Measurements from ENCODE around the gene USF1. TPM values are rescaled to one million over a fixed set of nuclear protein-coding genes. Genes with fewer than 3 reads are reported as not detected.

The USF1 gene
- total and polyA plus RNA-seq, 2 experiments from 2014 or later: 33.7 to 110 TPM

GRCh38 chr1:161061419-161061818 lies 15.6 kb upstream of the USF1 start:
- no peak overlapping the region for H3K27ac ChIP-seq
- DNase-seq (ENCODE audit: low read depth in 1 of 2, low spot score in 1 of 2): no peak
- no peaks in the 10 kb centered on the region for H3K36me3 ChIP-seq
- H3K9me3 ChIP-seq (ENCODE audit: low read depth): no peaks in the 10 kb centered on the region
- no peak for TF ChIP-seq CTCF (IDR thresholded peaks at IDR 0.05; ENCODE audit: low read depth, low read length)
- no peaks in the 10 kb centered on the region for H3K27me3 ChIP-seq
- H3K4me3 ChIP-seq: no peak overlapping the region
- no peaks in the 10 kb centered on the region for H3K4me1 ChIP-seq (ENCODE audit: low read depth)

GRCh38 chr1:161059293-161059692 lies 13.5 kb upstream of the USF1 start:
- Histone ChIP-seq H3K9me3 (ENCODE audit: low read depth) (no peaks in the 10 kb centered on the region), H3K36me3 (no peaks in the 10 kb centered on the region), H3K4me3 (no peak overlapping the region), H3K27ac (no peak overlapping the region), H3K27me3 (no peaks in the 10 kb centered on the region), H3K4me1 (ENCODE audit: low read depth) (no peaks in the 10 kb centered on the region)
- no peak for TF ChIP-seq CTCF (IDR thresholded peaks at IDR 0.05; ENCODE audit: low read depth, low read length)
- DNase-seq (ENCODE audit: low read depth in 1 of 2, low spot score in 1 of 2): no peak

DNA sequence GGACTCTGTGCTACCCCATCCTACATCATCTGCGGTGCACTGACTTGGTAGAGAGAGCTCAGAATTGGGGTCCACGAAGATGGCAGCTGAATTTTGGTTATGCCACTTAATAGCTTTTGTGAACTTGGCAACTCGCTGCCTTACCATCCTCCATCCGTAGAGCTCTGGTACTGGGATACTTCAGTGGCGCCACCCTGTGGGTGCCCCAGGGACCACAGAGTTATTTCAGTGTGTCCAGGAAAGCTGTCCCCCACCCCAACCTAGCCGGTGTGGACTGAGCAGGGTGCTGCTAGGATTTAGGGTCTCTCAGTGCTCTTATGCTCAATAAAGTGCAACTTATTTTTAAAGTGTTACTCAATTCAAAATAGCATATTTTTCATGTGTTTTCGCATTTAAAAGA lies 9.0 kb upstream of the USF1 start:
- no peaks in the 10 kb centered on the region for H3K9me3 ChIP-seq (ENCODE audit: low read depth)
- no peak for TF ChIP-seq CTCF (IDR thresholded peaks at IDR 0.05; ENCODE audit: low read depth, low read length)
- no peaks in the 10 kb centered on the region for H3K27me3 ChIP-seq
- no peak for DNase-seq (ENCODE audit: low read depth in 1 of 2, low spot score in 1 of 2)
- H3K27ac ChIP-seq: no peak overlapping the region
- no peak overlapping the region for H3K4me3 ChIP-seq
- H3K4me1 ChIP-seq (ENCODE audit: low read depth): no peaks in the 10 kb centered on the region
- H3K36me3 ChIP-seq: no peaks in the 10 kb centered on the region

GRCh38 chr1:161054232-161054631 lies 8.5 kb upstream of the USF1 start:
- no peak overlapping the region for H3K27ac ChIP-seq
- no peaks in the 10 kb centered on the region for H3K9me3 ChIP-seq (ENCODE audit: low read depth)
- H3K4me1 ChIP-seq (ENCODE audit: low read depth): no peaks in the 10 kb centered on the region
- H3K27me3 ChIP-seq: no peaks in the 10 kb centered on the region
- no peak for DNase-seq (ENCODE audit: low read depth in 1 of 2, low spot score in 1 of 2)
- no peak for TF ChIP-seq CTCF (IDR thresholded peaks at IDR 0.05; ENCODE audit: low read depth, low read length)
- no peak overlapping the region for H3K4me3 ChIP-seq
- H3K36me3 ChIP-seq: no peaks in the 10 kb centered on the region

DNA sequence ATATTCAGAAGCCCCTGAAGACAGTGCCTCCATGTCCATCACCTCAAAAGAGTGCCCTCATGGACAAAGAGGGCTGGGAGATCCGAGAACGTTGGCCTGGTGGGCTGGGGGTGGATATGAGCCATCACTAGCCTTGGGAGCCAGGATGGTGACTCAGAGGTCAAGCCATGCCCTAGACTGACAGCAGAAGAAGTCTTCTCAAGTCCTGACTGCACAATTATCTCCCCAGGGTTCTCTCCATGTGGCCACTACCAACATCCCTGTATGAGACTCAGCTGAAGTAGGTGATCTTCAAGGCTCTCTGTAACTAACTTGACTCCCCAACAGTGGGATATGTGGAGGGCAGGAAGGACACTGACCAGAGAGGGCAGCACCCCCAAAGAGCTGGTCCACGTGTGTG lies 7.1 kb upstream of the USF1 start:
- Histone ChIP-seq H3K4me3 (no peak overlapping the region), H3K27me3 (peaks cover 2% of the 10 kb centered on the region), H3K4me1 (ENCODE audit: low read depth) (no peaks in the 10 kb centered on the region), H3K9me3 (ENCODE audit: low read depth) (no peaks in the 10 kb centered on the region), H3K36me3 (no peaks in the 10 kb centered on the region), H3K27ac (no peak overlapping the region)
- no peak for TF ChIP-seq CTCF (IDR thresholded peaks at IDR 0.05; ENCODE audit: low read depth, low read length)
- DNase-seq (ENCODE audit: low read depth in 1 of 2, low spot score in 1 of 2): no peak

DNA sequence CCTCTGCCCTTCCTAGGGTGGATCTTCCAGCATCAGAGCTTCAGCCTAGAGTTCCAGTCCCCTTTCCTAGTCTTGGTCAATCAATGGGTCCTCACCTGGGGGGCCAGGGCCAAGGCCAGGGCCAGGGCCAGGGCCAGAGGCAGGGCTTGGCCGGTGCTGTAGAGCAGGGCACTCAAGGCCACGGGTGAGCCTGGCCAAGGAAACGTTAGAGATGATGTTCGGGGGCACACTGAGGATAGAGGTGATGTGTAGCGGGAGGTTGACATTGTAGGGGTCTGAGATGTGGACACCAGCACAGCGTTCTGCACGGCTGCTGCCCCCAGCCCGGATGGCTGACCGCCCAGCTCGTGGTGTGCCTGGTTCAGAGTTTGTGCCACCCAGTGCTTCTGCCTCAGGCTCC lies 5.4 kb upstream of the USF1 start:
- Histone ChIP-seq H3K36me3 (no peaks in the 10 kb centered on the region), H3K9me3 (ENCODE audit: low read depth) (no peaks in the 10 kb centered on the region), H3K27ac (no peak overlapping the region), H3K4me1 (ENCODE audit: low read depth) (peaks cover 5% of the 10 kb centered on the region), H3K4me3 (no peak overlapping the region), H3K27me3 (peaks cover 2% of the 10 kb centered on the region)
- DNase-seq (ENCODE audit: low read depth in 1 of 2, low spot score in 1 of 2): no peak
- no peak for TF ChIP-seq CTCF (IDR thresholded peaks at IDR 0.05; ENCODE audit: low read depth, low read length)
